OCI-LY1 (cell line): ENCODE data around the gene KCNK7.

ENCODE experiments used
- EZH2 ChIP-seq: fragments of 200-600 bp; sonication (generic), shearing (Covaris generic); IDR thresholded peaks from 2 replicates; pipeline ENCODE4 v1.8.0; 2017; ENCODE audit warnings: borderline replicate concordance, mixed run types, mild to moderate bottlenecking, antibody characterized with exemption, low read length, moderate library complexity, mixed read lengths
- TF ChIP-seq, protein P1 (sequence below): fragments of 200-600 bp; sonication (generic), shearing (Covaris generic); IDR thresholded peaks from 2 replicates; pipeline ENCODE4 v1.5.1; 2017; ENCODE audit warnings: mild to moderate bottlenecking, antibody characterized with exemption, low read length, moderate library complexity, mixed read lengths

DNA sequence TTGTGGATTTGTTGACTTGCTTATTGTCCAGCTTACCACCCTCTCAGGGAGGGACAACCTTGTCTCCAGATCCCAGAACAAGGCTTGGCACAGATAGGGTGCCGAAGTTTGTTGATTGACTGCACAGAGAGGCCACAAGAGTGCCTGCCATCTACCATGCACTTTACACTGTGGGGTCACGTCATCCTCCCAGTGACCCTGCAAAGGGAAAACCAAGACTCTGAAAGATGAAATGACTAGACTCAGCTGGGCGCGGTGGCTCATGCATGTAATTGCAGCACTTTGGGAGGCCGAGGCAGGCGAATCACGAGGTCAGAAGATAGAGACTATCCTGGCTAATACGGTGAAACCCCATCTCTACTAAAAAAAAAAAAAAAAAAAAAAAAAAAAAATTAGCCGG is 32.8 kb downstream of the KCNK7 start:
- TF ChIP-seq, protein P1, sequence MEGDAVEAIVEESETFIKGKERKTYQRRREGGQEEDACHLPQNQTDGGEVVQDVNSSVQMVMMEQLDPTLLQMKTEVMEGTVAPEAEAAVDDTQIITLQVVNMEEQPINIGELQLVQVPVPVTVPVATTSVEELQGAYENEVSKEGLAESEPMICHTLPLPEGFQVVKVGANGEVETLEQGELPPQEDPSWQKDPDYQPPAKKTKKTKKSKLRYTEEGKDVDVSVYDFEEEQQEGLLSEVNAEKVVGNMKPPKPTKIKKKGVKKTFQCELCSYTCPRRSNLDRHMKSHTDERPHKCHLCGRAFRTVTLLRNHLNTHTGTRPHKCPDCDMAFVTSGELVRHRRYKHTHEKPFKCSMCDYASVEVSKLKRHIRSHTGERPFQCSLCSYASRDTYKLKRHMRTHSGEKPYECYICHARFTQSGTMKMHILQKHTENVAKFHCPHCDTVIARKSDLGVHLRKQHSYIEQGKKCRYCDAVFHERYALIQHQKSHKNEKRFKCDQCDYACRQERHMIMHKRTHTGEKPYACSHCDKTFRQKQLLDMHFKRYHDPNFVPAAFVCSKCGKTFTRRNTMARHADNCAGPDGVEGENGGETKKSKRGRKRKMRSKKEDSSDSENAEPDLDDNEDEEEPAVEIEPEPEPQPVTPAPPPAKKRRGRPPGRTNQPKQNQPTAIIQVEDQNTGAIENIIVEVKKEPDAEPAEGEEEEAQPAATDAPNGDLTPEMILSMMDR = no peak
- no peak for TF ChIP-seq EZH2
